BJ (cell line): ENCODE measurements around the gene NEURL1B. TPM values are rescaled to one million over a fixed set of nuclear protein-coding genes. Genes with fewer than 3 reads are reported as not detected.

Experiments
- CTCF ChIA-PET: fragments of 350-600 bp; formaldehyde crosslinking; extraction: SDS; loops from one replicate; lab custom pipeline; 2021; ENCODE audit warnings: antibody characterized with exemption, inconsistent platforms; lab: Yijun Ruan, JAX
- POLR2A ChIA-PET: fragments of 300-600 bp; sonication (Branson Sonifier 250); formaldehyde crosslinking; extraction: SDS; loops from one replicate; lab custom pipeline; 2021; ENCODE audit warnings: antibody characterized with exemption; lab: Charles Lee
- DNase-seq: peaks from one replicate; pipeline ENCODE4 v3.0.0-alpha.2; 2011; ENCODE audit warnings: low read depth
- H3K27me3 ChIP-seq: 2 replicates; pipeline ENCODE4 v1.6.0; 2011; ENCODE audit warnings: low read length; ENCODE audit not compliant: control insufficient read depth, insufficient read depth
- H3K36me3 ChIP-seq: 2 replicates; pipeline ENCODE4 v1.5.1; 2011; ENCODE audit warnings: low read length; ENCODE audit not compliant: control insufficient read depth, insufficient read depth
- H3K4me3 ChIP-seq: 2 replicates; pipeline ENCODE4 v1.5.1; 2011; ENCODE audit warnings: low read depth, mild to moderate bottlenecking, control low read depth, low read length
- polyA plus RNA-seq: library from polyadenylated mRNA; depleted of rRNA; stranded (reverse); fragments of >200 nt; gene quantifications from 2 replicates; pipeline ENCODE4 v1.2.3, GENCODE V29; 2011
- TF ChIP-seq, protein P1 (sequence below): IDR thresholded peaks from 2 replicates; pipeline ENCODE4 v1.5.1; 2011; ENCODE audit warnings: low read depth, mild to moderate bottlenecking, control low read depth, inconsistent platforms, low read length, moderate library complexity; ENCODE audit not compliant: insufficient read depth

Gene NEURL1B
- polyA plus RNA-seq, 1 experiment: 2.3 TPM

- Histone ChIP-seq H3K27me3 (no peaks in the 10 kb centered on the region), H3K4me3 (no peak overlapping the region), H3K36me3 (no peaks in the 10 kb centered on the region)
- ChIA-PET POLR2A (interaction anchor here (1.1 kb wide), 1 partner anchor 9 kb away, joined by 3 read pairs; no protein-coding TSS in a partner anchor), CTCF (interaction anchor here (0.7 to 2.0 kb wide), 7 partner anchors 7 to 208 kb away, joined by 3 to 19 read pairs (median 4); no protein-coding TSS in a partner anchor)
- DNase-seq: no peak
- TF ChIP-seq, protein P1, sequence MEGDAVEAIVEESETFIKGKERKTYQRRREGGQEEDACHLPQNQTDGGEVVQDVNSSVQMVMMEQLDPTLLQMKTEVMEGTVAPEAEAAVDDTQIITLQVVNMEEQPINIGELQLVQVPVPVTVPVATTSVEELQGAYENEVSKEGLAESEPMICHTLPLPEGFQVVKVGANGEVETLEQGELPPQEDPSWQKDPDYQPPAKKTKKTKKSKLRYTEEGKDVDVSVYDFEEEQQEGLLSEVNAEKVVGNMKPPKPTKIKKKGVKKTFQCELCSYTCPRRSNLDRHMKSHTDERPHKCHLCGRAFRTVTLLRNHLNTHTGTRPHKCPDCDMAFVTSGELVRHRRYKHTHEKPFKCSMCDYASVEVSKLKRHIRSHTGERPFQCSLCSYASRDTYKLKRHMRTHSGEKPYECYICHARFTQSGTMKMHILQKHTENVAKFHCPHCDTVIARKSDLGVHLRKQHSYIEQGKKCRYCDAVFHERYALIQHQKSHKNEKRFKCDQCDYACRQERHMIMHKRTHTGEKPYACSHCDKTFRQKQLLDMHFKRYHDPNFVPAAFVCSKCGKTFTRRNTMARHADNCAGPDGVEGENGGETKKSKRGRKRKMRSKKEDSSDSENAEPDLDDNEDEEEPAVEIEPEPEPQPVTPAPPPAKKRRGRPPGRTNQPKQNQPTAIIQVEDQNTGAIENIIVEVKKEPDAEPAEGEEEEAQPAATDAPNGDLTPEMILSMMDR: no peak
Observed at GRCh38 chr5:172724242-172725183, 83.5 kb downstream of the NEURL1B start.

GRCh38 chr5:172725273-172725672, 84.2 kb downstream of the NEURL1B start:
- TF ChIP-seq, protein P1: no peak
- Histone ChIP-seq H3K27me3 (no peaks in the 10 kb centered on the region), H3K36me3 (no peaks in the 10 kb centered on the region), H3K4me3 (no peak overlapping the region)
- DNase-seq: no peak
- ChIA-PET CTCF (interaction anchor here (1.4 to 2.0 kb wide), 4 partner anchors 8 to 206 kb away, joined by 3 to 19 read pairs (median 4); no protein-coding TSS in a partner anchor), POLR2A (interaction anchor here (1.1 kb wide), 1 partner anchor 8 kb away, joined by 3 read pairs; no protein-coding TSS in a partner anchor)

DNA sequence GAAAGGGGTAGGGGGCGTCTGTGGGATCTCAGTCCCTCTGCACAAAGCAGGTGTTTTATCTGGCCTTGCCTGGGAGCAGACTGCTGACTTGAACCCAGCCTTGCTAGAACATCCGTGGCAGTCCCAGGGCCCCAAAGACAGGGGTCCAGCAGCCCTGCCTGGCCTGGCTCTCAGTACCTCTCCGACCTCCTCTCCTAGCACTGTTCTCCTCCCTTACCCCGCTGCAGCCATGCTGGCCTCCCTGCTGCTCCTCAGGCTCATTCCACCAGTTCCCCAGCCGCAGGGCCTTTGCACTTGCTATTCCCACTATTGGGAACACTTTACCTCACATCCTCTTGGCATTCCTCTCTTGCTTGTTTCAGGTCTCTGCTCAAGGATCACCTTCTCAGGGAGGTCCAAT, 84.7 kb downstream of the NEURL1B start:
- no peak overlapping the region for H3K4me3 ChIP-seq
- TF ChIP-seq, protein P1: no peak
- DNase-seq: no peak
- H3K36me3 ChIP-seq: no peaks in the 10 kb centered on the region
- CTCF ChIA-PET: interaction anchor here (1.5 to 1.7 kb wide), 2 partner anchors 9 kb away, joined by 4 to 5 read pairs; no protein-coding TSS in a partner anchor
- POLR2A ChIA-PET: no interaction called here
- H3K27me3 ChIP-seq: no peaks in the 10 kb centered on the region

DNA sequence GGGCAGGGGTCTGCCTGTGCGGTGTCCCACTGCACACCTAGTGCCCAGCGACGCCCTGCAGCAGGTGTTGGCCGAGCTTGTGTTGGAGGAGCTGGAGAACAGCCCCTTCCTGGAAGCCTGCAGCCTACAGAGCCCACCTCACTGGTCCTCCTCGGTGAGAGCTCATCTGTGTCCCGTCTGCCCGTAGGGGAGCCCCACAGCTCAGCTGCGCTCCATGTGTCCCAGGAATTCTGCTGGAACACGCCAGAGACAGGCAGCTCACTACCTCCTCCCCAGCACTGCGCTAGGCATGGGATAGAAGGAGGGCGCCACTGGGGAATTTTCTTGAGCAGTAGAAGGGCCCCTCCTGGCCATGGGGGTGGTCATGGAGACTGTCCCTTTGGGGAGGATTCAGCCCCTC, 85.9 kb downstream of the NEURL1B start:
- H3K36me3 ChIP-seq: no peaks in the 10 kb centered on the region
- ChIA-PET CTCF (interaction anchor here (0.9 to 1.9 kb wide), 4 partner anchors 10 to 176 kb away, joined by 3 to 7 read pairs (median 5); no protein-coding TSS in a partner anchor), POLR2A (no interaction called here)
- no peak for DNase-seq
- H3K4me3 ChIP-seq: no peak overlapping the region
- TF ChIP-seq, protein P1: no peak
- no peaks in the 10 kb centered on the region for H3K27me3 ChIP-seq

- Histone ChIP-seq H3K27me3 (no peaks in the 10 kb centered on the region), H3K36me3 (no peaks in the 10 kb centered on the region), H3K4me3 (no peak overlapping the region)
- CTCF ChIA-PET: interaction anchor here (1.0 to 1.9 kb wide), 3 partner anchors 11 to 14 kb away, joined by 5 to 7 read pairs (median 5); no protein-coding TSS in a partner anchor
- DNase-seq: no peak
- TF ChIP-seq, protein P1: no peak
- POLR2A ChIA-PET: no interaction called here
Observed at GRCh38 chr5:172727551-172727950, 86.5 kb downstream of the NEURL1B start.
